HG03196 (cell line): Measurements from ENCODE around the gene POLA2.
"Not testable (repeated sequence)": the region's sequence is repeated elsewhere in the genome, so short reads cannot be mapped to it uniquely, and the experiment has no call there.

Source experiments
- ATAC-seq: cut with Tn5 transposase; IDR thresholded peaks from one replicate; pipeline ENCODE4 v1.9.1; 2021; ENCODE audit not compliant: unreplicated experiment

The POLA2 gene

GRCh38 chr11:65327021-65327420, 65.3 kb downstream of the POLA2 start:
- ATAC-seq: no peak

GRCh38 chr11:65329478-65329877, 67.7 kb downstream of the POLA2 start:
- no peak for ATAC-seq

DNA sequence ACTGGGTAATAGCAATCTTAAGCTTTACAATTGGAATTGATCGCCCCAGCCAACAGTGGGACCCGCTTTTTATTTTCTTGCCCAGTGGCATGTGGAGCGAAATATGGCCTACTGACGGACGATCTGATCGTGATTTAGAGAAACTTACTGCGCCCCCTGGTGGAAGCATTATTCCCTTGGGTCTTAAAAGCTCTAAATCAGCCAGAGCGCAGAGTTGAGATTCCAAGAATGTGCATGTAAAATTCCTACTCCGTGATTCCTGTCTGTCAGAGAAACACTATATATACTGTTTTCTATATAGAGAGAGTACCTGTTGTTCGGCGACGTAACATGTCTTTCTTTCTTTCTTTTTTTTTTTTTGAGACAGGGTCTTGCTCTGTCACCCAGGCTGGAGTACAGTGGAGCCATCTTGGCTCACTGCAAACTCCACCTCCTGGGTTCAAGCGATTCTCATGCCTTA, 68.2 kb downstream of the POLA2 start:
- no peak for ATAC-seq

- no peak for ATAC-seq
Observed at GRCh38 chr11:65330544-65330943, 68.8 kb downstream of the POLA2 start.

- ATAC-seq: not testable (repeated sequence)
Observed at GRCh38 chr11:65332591-65332990, 70.8 kb downstream of the POLA2 start.

GRCh38 chr11:65334696-65335295, 73.0 kb downstream of the POLA2 start:
- no peak for ATAC-seq

GRCh38 chr11:65338676-65339075, 76.9 kb downstream of the POLA2 start:
- no peak for ATAC-seq

DNA sequence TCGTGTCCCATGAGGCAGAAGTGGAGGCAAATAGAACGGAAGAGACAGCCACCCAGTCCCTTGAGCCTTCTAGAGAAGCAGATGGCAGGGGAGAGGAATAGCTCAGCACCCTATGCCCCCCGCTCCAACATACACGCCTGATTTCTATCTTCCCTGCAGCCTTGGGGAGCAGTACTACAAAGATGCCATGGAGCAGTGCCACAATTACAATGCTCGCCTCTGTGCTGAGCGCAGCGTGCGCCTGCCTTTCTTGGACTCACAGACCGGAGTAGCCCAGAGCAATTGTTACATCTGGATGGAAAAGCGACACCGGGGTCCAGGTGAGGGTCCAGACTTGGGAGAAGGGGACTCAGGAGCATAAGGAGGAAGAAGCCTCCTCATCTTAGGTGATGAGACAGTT, 78.5 kb downstream of the POLA2 start:
- ATAC-seq: no peak

DNA sequence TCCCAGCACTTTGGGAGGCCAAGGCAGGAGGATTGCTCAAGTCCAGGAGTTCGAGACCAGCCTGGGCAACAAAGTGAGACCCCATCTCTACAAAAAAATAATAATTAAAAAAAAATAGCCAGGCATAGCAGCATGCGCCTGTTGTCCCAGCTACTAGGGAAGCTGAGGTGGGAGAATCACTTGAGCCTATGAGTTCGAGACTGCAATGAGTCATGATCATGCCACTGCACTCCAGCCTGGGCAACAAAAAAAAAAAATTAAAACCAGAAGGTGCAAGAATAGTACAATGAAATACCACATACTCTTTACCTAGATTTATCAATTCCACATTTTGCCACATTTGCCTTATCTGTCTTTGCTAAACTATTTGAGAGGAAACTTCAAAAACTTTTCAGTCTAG, 80.1 kb downstream of the POLA2 start:
- no peak for ATAC-seq
